Measurements from ENCODE around the gene EZH2.

- no peak for TF ChIP-seq TAF1 (IDR thresholded peaks at IDR 0.05; ENCODE audit: low read depth, low read length)
- TF ChIP-seq POLR2A (IDR thresholded peaks at IDR 0.05; ENCODE audit: low read depth, low read length) = no peak
- TF ChIP-seq POLR2AphosphoS5 (IDR thresholded peaks at IDR 0.05; ENCODE audit: low read depth, low read length) = no peak
- TF ChIP-seq SPI1 (IDR thresholded peaks at IDR 0.05; ENCODE audit: low read depth, low read length) = no peak
- no peak for TF ChIP-seq POU2F2 (IDR thresholded peaks at IDR 0.05; ENCODE audit: low read depth, low read length)
- TF ChIP-seq PAX5 (IDR thresholded peaks at IDR 0.05; ENCODE audit: insufficient read depth, low read length, severe bottlenecking) = no peak
Measured at GRCh38 chr7:148877517-148877916, 6.6 kb downstream of the EZH2 start.
